ENCODE data around the gene CLCNKB. TPM values are rescaled to one million over a fixed set of nuclear protein-coding genes. Genes with fewer than 3 reads are reported as not detected.
"Not testable (repeated sequence)": the region's sequence is repeated elsewhere in the genome, so short reads cannot be mapped to it uniquely, and the experiment has no call there.

The CLCNKB gene
- total and polyA plus RNA-seq, 11 donors, result 0.50 to 2.7 (median 1.5) TPM

DNA sequence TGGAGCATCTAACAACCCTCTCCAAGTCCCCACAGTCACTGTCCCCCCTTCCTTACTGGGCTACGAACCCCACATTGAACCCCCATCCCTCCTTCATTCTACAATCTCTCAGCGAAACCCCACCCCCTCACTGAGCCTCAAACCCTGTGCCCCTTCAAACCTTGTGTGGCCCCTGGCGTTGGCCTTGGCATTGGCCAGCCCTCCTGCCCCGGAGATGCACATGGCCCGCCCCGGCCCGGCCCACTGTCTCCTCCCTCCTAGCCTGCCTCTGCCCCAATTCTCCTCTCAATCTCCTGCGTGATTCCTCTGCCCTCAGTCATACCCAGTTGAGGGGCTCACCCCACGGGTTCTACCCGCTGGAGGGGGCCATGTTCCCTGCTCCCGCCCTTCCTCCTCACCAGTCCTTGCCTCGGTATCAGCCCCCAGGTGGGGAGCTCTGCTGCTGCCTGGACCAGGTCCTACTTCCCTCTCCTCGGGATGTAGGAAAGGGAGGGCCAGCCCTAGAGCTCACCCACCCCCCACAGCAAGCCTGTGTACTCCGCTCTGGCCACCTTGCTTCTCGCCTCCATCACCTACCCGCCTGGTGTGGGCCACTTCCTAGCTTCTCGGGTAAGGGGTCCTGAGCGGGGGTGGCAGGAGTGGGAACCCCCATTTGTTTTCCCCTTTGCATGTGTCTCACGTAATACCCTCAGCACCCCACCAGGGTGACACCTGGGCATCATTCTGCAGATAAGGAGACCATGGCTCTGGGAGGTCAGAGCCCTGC, 15.2 kb upstream of the CLCNKB start:
- intact Hi-C loops (cut with DNase I), result no loop called here
- no peaks in the 10 kb centered on the region for H3K9me3 ChIP-seq
- no peak for TF ChIP-seq POLR2A (IDR thresholded peaks at IDR 0.05)
- TF ChIP-seq, protein P1, sequence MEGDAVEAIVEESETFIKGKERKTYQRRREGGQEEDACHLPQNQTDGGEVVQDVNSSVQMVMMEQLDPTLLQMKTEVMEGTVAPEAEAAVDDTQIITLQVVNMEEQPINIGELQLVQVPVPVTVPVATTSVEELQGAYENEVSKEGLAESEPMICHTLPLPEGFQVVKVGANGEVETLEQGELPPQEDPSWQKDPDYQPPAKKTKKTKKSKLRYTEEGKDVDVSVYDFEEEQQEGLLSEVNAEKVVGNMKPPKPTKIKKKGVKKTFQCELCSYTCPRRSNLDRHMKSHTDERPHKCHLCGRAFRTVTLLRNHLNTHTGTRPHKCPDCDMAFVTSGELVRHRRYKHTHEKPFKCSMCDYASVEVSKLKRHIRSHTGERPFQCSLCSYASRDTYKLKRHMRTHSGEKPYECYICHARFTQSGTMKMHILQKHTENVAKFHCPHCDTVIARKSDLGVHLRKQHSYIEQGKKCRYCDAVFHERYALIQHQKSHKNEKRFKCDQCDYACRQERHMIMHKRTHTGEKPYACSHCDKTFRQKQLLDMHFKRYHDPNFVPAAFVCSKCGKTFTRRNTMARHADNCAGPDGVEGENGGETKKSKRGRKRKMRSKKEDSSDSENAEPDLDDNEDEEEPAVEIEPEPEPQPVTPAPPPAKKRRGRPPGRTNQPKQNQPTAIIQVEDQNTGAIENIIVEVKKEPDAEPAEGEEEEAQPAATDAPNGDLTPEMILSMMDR (IDR thresholded peaks at IDR 0.05), result no peak
- H3K36me3 ChIP-seq, result no peaks in the 10 kb centered on the region
- H3K4me1 ChIP-seq, result peaks cover 0 to 19% (median 10%) of the 10 kb centered on the region in 12 donors
- no peak overlapping the region for H3K27ac ChIP-seq
- peaks cover 0 to 10% (median 0%) of the 10 kb centered on the region in 9 donors for H3K27me3 ChIP-seq
- ATAC-seq (no peak), DNase-seq (no peak)
- no peak overlapping the region for H3K4me3 ChIP-seq
- 61 to 75% (median 69%) methylated on average over 19 of the region's 19 CpGs for WGBS, 4 donors

DNA sequence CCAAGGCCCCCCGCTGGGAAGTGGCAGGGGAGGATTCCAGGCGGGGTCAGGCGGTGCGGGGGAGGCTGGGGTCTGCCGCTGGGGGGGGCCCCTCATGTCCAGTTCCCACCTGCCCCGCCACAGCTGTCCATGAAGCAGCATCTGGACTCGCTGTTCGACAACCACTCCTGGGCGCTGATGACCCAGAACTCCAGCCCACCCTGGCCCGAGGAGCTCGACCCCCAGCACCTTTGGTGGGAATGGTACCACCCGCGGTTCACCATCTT, 14.6 kb upstream of the CLCNKB start:
- peaks cover 0 to 19% (median 10%) of the 10 kb centered on the region in 12 donors for H3K4me1 ChIP-seq

DNA sequence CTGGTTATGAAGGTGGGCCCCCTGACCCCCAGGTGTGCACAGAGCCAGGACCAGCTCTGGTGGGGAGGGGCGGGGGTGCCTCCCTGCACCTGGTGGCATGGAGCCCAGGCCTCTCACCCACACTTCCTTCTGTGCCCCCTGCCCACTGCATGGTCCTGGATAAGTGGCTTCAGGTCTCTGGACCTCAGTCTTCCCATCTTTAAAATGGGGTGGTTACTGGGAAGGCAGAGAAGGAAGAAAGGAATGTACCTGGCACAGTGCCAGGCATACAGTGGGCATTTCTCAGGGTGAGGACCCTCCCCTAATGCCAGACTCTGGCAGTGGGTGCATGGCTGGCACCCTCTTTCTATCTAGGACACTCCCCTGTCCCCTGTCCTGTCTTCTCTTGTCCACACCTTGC, 14.3 kb upstream of the CLCNKB start:
- ATAC-seq, result no peak
- no peak for DNase-seq
- 89 to 100% (median 96%) methylated on average over 1 of the region's 1 CpG for WGBS, 4 donors
- peaks cover 0 to 19% (median 10%) of the 10 kb centered on the region in 12 donors for H3K4me1 ChIP-seq
- TF ChIP-seq, protein P1 (IDR thresholded peaks at IDR 0.05), result no peak
- TF ChIP-seq POLR2A (IDR thresholded peaks at IDR 0.05), result no peak
- no peak overlapping the region for H3K4me3 ChIP-seq
- H3K36me3 ChIP-seq, result no peaks in the 10 kb centered on the region
- no peak overlapping the region for H3K27ac ChIP-seq
- H3K9me3 ChIP-seq, result no peaks in the 10 kb centered on the region
- intact Hi-C loops (cut with DNase I), result no loop called here
- H3K27me3 ChIP-seq, result peaks cover 0 to 10% (median 0%) of the 10 kb centered on the region in 9 donors

More for the DNA sequence above, 14.6 kb upstream of the CLCNKB start:
- DNase-seq; H3K27me3 ChIP-seq; H3K27ac ChIP-seq; intact Hi-C loops (cut with DNase I); H3K4me3 ChIP-seq; H3K9me3 ChIP-seq; H3K36me3 ChIP-seq; ATAC-seq: not testable (repeated sequence)
- WGBS, 4 donors, result 70 to 84% (median 73%) methylated on average over 6 to 13 of the region's 13 CpGs

DNA sequence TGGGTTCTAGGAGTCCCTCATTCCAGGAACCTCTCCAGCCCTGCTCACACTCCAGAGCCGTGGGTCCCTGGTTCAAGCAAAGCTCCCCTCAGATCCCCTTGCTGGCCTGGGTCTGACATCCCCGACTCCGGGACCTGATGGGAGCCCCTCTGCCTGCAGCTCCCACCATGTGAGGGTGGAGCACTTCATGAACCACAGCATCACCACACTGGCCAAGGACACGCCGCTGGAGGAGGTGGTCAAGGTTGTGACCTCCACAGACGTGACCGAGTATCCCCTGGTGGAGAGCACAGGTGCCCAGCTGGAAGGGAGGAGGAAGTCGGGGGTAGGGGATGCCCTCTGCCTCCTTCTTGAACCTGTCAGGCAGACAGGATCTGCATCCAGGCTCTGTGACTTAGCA, 12.0 kb upstream of the CLCNKB start:
- Histone ChIP-seq H3K9me3 (no peaks in the 10 kb centered on the region), H3K27me3 (peaks cover 0 to 10% (median 0%) of the 10 kb centered on the region in 9 donors), H3K4me3 (no peak overlapping the region), H3K27ac (no peak overlapping the region), H3K4me1 (peaks cover 0 to 19% (median 10%) of the 10 kb centered on the region in 12 donors), H3K36me3 (no peaks in the 10 kb centered on the region)
- ATAC-seq (no peak), DNase-seq (no peak)
- intact Hi-C loops (cut with DNase I), result no loop called here
- TF ChIP-seq, protein P1 (IDR thresholded peaks at IDR 0.05), result no peak
- TF ChIP-seq POLR2A (IDR thresholded peaks at IDR 0.05), result no peak
- WGBS, 4 donors, result 76 to 86% (median 85%) methylated on average over 7 to 8 of the region's 8 CpGs
